CD14-positive monocyte (primary cell): Measurements from ENCODE around the gene HSD17B14. TPM values are rescaled to one million over a fixed set of nuclear protein-coding genes. Genes with fewer than 3 reads are reported as not detected.

Experiments used
- polyA plus RNA-seq, 3 donors: library from polyadenylated mRNA; depleted of rRNA in 1 of 3; unstranded in 2 of 3; stranded (reverse) in 1 of 3; fragments of 300-500 nt in 2 of 3; fragments of >200 nt in 1 of 3; fragmentation: Illumina TruSeq in 2 of 3; gene quantifications; 1 replicate in 2 of 3; 2 replicates in 1 of 3; pipeline ENCODE4 v1.2.3, GENCODE V29; 2012 to 2021
- small RNA-seq: library from RNA; depleted of rRNA; stranded (forward); fragments of <200 nt; gene quantifications from one replicate; pipeline ENCODE3, GENCODE V24; 2012; ENCODE audit warnings: low read depth; ENCODE audit not compliant: insufficient read length

HSD17B14 gene
- polyA plus RNA-seq, 3 donors, result not detected

Small RNAs within 50 kb of the gene (small RNA-seq; reads per million reads assigned to genes)
- not detected for gene RNU6-317P

Other genes starting within 250 kb of the HSD17B14 start
- not detected for gene SPACA4, start 229.7 kb downstream of the HSD17B14 start, polyA plus RNA-seq
- not detected for gene FAM83E, start 221.4 kb downstream of the HSD17B14 start, polyA plus RNA-seq
- gene RPL18, start 217.3 kb downstream of the HSD17B14 start, polyA plus RNA-seq, result 1,000 to 10,000 TPM in 1 of 3 donors, 100 to 1,000 TPM in 2; 803 to 1,540 (median 892) TPM
- 1 to 10 TPM; 8.5 to 9.4 (median 9.1) TPM for gene SPHK2, start 217.0 kb downstream of the HSD17B14 start, polyA plus RNA-seq
- 10 to 100 TPM; 12.8 to 22.3 (median 17.5) TPM for gene DBP, start 199.1 kb downstream of the HSD17B14 start, polyA plus RNA-seq
- gene CA11, start 190.3 kb downstream of the HSD17B14 start, polyA plus RNA-seq, result 1 to 10 TPM; 1.1 to 4.9 (median 1.8) TPM
- gene NTN5, start 163.5 kb downstream of the HSD17B14 start, polyA plus RNA-seq, result under 1 TPM in 1 of 3 donors, not detected in 2; 0.44 TPM
- not detected for gene FUT2, start 140.5 kb downstream of the HSD17B14 start, polyA plus RNA-seq
- gene MAMSTR, start 116.8 kb downstream of the HSD17B14 start, polyA plus RNA-seq, result under 1 TPM in 1 of 3 donors, not detected in 2; 0.07 TPM
- 1 to 10 TPM in 1 of 3 donors, not detected in 2; 1.2 TPM for gene RASIP1, start 95.9 kb downstream of the HSD17B14 start, polyA plus RNA-seq
- gene IZUMO1, start 89.6 kb downstream of the HSD17B14 start, polyA plus RNA-seq, result not detected
- under 1 TPM in 1 of 3 donors, not detected in 2; 0.03 TPM for gene FUT1, start 83.8 kb downstream of the HSD17B14 start, polyA plus RNA-seq
- not detected for gene FGF21, start 81.0 kb downstream of the HSD17B14 start, polyA plus RNA-seq
- 10 to 100 TPM; 14.1 to 17.0 (median 16.0) TPM for gene BCAT2, start 25.5 kb downstream of the HSD17B14 start, polyA plus RNA-seq
- gene PLEKHA4, start 32.1 kb upstream of the HSD17B14 start, polyA plus RNA-seq, result 1 to 10 TPM in 2 of 3 donors, under 1 TPM in 1; 0.69 to 1.5 (median 1.1) TPM
- 100 to 1,000 TPM; 127 to 745 (median 169) TPM for gene PPP1R15A, start 35.9 kb upstream of the HSD17B14 start, polyA plus RNA-seq
- gene TULP2, start 62.3 kb upstream of the HSD17B14 start, polyA plus RNA-seq, result not detected
- gene NUCB1, start 63.8 kb upstream of the HSD17B14 start, polyA plus RNA-seq, result 100 to 1,000 TPM in 2 of 3 donors, 10 to 100 TPM in 1; 80.9 to 178 (median 108) TPM
- under 1 TPM in 1 of 3 donors, not detected in 2; 0.38 TPM for gene DHDH, start 97.2 kb upstream of the HSD17B14 start, polyA plus RNA-seq
- gene BAX, start 118.4 kb upstream of the HSD17B14 start, polyA plus RNA-seq, result 100 to 1,000 TPM in 1 of 3 donors, 10 to 100 TPM in 2; 69.2 to 135 (median 80.5) TPM
- gene FTL, start 128.8 kb upstream of the HSD17B14 start, polyA plus RNA-seq, result over 10,000 TPM in 2 of 3 donors, 1,000 to 10,000 TPM in 1; 4,468 to 26,681 (median 23,650) TPM
- gene GYS1, start 156.8 kb upstream of the HSD17B14 start, polyA plus RNA-seq, result 10 to 100 TPM; 13.3 to 26.0 (median 21.3) TPM
- 10 to 100 TPM; 40.1 to 44.4 (median 41.9) TPM for gene RUVBL2, start 157.4 kb upstream of the HSD17B14 start, polyA plus RNA-seq
- gene LHB, start 180.6 kb upstream of the HSD17B14 start, polyA plus RNA-seq, result under 1 TPM in 1 of 3 donors, not detected in 2; 0.48 TPM
- gene CGB3, start 187.8 kb upstream of the HSD17B14 start, polyA plus RNA-seq, result not detected
- gene CGB2, start 195.4 kb upstream of the HSD17B14 start, polyA plus RNA-seq, result not detected
- gene CGB1, start 200.4 kb upstream of the HSD17B14 start, polyA plus RNA-seq, result not detected
- gene CGB5, start 207.4 kb upstream of the HSD17B14 start, polyA plus RNA-seq, result not detected
- gene CGB8, start 212.6 kb upstream of the HSD17B14 start, polyA plus RNA-seq, result not detected
- gene CGB7, start 221.3 kb upstream of the HSD17B14 start, polyA plus RNA-seq, result not detected
- gene NTF4, start 228.3 kb upstream of the HSD17B14 start, polyA plus RNA-seq, result not detected
- not detected for gene KCNA7, start 236.2 kb upstream of the HSD17B14 start, polyA plus RNA-seq
- gene SNRNP70, start 249.0 kb upstream of the HSD17B14 start, polyA plus RNA-seq, result 100 to 1,000 TPM in 1 of 3 donors, 10 to 100 TPM in 2; 27.4 to 360 (median 40.4) TPM